CMK (cell line): Measurements from ENCODE around the gene RAET1E.
"Not testable (repeated sequence)": the region's sequence is repeated elsewhere in the genome, so short reads cannot be mapped to it uniquely, and the experiment has no call there.

Experiments used
- DNase-seq: peaks from one replicate; pipeline ENCODE4 v3.0.0-alpha.2; 2010; ENCODE audit warnings: low read depth

The RAET1E gene

GRCh38 chr6:149897855-149898744 is at the start of gene RAET1E:
TSS of gene RAET1E (minus strand) at chr6:149898113. CDS start at chr6:149890901, 7,212 bp downstream.
- DNase-seq: no peak

- DNase-seq: not testable (repeated sequence)
Observed at GRCh38 chr6:149947533-149947932, 49.6 kb upstream of the RAET1E start.

GRCh38 chr6:149946631-149947030 is 48.7 kb upstream of the RAET1E start:
- not testable (repeated sequence) for DNase-seq

GRCh38 chr6:149945276-149945675 is 47.4 kb upstream of the RAET1E start:
- not testable (repeated sequence) for DNase-seq

- not testable (repeated sequence) for DNase-seq
Observed at GRCh38 chr6:149943321-149943720, 45.4 kb upstream of the RAET1E start.

- DNase-seq: no peak
Observed at GRCh38 chr6:149942461-149942829, 44.5 kb upstream of the RAET1E start.

- peak; percentile 65 for DNase-seq
Observed at GRCh38 chr6:149941583-149942460, 43.9 kb upstream of the RAET1E start, which contains the start of gene ULBP2. TSS of gene ULBP2 (plus strand) at chr6:149942014. CDS start at chr6:149942073, 59 bp downstream.

GRCh38 chr6:149940672-149940982 is 42.7 kb upstream of the RAET1E start:
- DNase-seq: no peak

- DNase-seq: no peak
Observed at GRCh38 chr6:149939909-149940671, 42.2 kb upstream of the RAET1E start.

GRCh38 chr6:149939356-149939648 is 41.4 kb upstream of the RAET1E start:
- no peak for DNase-seq

GRCh38 chr6:149938571-149939355 is 40.9 kb upstream of the RAET1E start:
- no peak for DNase-seq

- DNase-seq: not testable (repeated sequence)
Observed at GRCh38 chr6:149938013-149938570, 40.2 kb upstream of the RAET1E start.

- no peak for DNase-seq
Observed at GRCh38 chr6:149936743-149937142, 38.8 kb upstream of the RAET1E start.

GRCh38 chr6:149935668-149936067 is 37.8 kb upstream of the RAET1E start:
- no peak for DNase-seq

GRCh38 chr6:149935246-149935645 is 37.3 kb upstream of the RAET1E start:
- no peak for DNase-seq

- DNase-seq: peak; percentile 31
Observed at GRCh38 chr6:149934249-149935156, 36.6 kb upstream of the RAET1E start.

- DNase-seq: no peak
Observed at GRCh38 chr6:149933461-149933860, 35.5 kb upstream of the RAET1E start.

- no peak for DNase-seq
Observed at GRCh38 chr6:149933036-149933435, 35.1 kb upstream of the RAET1E start.

GRCh38 chr6:149931501-149931900 is 33.6 kb upstream of the RAET1E start:
- DNase-seq: no peak

GRCh38 chr6:149929422-149929821 is 31.5 kb upstream of the RAET1E start:
- DNase-seq: no peak
